GM12891 (cell line): ENCODE results near the gene FAM241A.

Experiments used
- POLR2A ChIP-seq: IDR thresholded peaks from 2 replicates; pipeline ENCODE4 v1.6.1; 2011; ENCODE audit warnings: low read depth, low read length, control low read depth
- POLR2AphosphoS5 ChIP-seq: IDR thresholded peaks from 2 replicates; pipeline ENCODE4 v1.6.1; 2011; ENCODE audit warnings: low read depth, low read length, control low read depth
- POU2F2 ChIP-seq: IDR thresholded peaks from 2 replicates; pipeline ENCODE4 v1.6.1; 2011; ENCODE audit warnings: low read depth, mild to moderate bottlenecking, control low read depth, low read length, moderate library complexity
- SPI1 ChIP-seq: IDR thresholded peaks from 2 replicates; pipeline ENCODE4 v1.6.1; 2011; ENCODE audit warnings: low read depth, low read length, control low read depth
- TAF1 ChIP-seq: IDR thresholded peaks from 2 replicates; pipeline ENCODE4 v1.6.1; 2011; ENCODE audit warnings: low read depth, low read length, control low read depth

GRCh38 chr4:112238833-112239232 is 93.6 kb downstream of the FAM241A start:
- TF ChIP-seq POU2F2, result no peak
- no peak for TF ChIP-seq POLR2A
- TF ChIP-seq POLR2AphosphoS5, result no peak
- no peak for TF ChIP-seq TAF1
- TF ChIP-seq SPI1, result no peak
